Upper lobe of right lung (tissue), 1 donor: ENCODE data around the gene TMEM235. TPM values are rescaled to one million over a fixed set of nuclear protein-coding genes. Genes with fewer than 3 reads are reported as not detected.

ENCODE experiments used
- ATAC-seq: fragments of 200-7000 bp; cut with Tn5 transposase; one replicate; pipeline ENCODE4 v1.9.1; 2020; ENCODE audit warnings: mild to moderate bottlenecking, moderate library complexity
- DNase-seq: peaks from one replicate; pipeline ENCODE4 v3.0.0-alpha.2; 2020
- H3K27ac ChIP-seq: fragments of 200-600 bp; one replicate; pipeline ENCODE4 v1.8.0; 2022
- H3K27me3 ChIP-seq: fragments of 200-600 bp; one replicate; pipeline ENCODE4 v1.8.0; 2022; ENCODE audit warnings: mild to moderate bottlenecking
- H3K36me3 ChIP-seq: fragments of 200-600 bp; one replicate; pipeline ENCODE4 v1.8.0; 2022
- H3K4me1 ChIP-seq: fragments of 200-600 bp; one replicate; pipeline ENCODE4 v1.8.0; 2022
- H3K4me3 ChIP-seq: fragments of 200-600 bp; one replicate; pipeline ENCODE4 v1.8.0; 2022; ENCODE audit warnings: mild to moderate bottlenecking
- H3K9me3 ChIP-seq: fragments of 200-600 bp; one replicate; pipeline ENCODE4 v1.8.0; 2022
- intact Hi-C: fragments of 100-400 bp; cut with DNase I; formaldehyde crosslinking; loops from one replicate; pipeline ENCODE4 v1.11.0; 2022
- total RNA-seq: library from RNA; stranded (reverse); fragmentation: NEBNext Ultra II Directional; extraction: Animal tissue kit (Norgen Biotek cat#: 25700); gene quantifications from one replicate; pipeline ENCODE4 v1.2.1, GENCODE V29; 2021
- TF ChIP-seq, protein P1 (sequence below): fragments of 200-600 bp; IDR thresholded peaks from one replicate; pipeline ENCODE4 v1.8.0; 2022; ENCODE audit warnings: antibody characterized with exemption
- donor health status: DM: no; HTN: yes; CAD: no; lungs with severe emphysema.

The TMEM235 gene
- total RNA-seq, 1 donor from 2014 or later, result not detected

DNA sequence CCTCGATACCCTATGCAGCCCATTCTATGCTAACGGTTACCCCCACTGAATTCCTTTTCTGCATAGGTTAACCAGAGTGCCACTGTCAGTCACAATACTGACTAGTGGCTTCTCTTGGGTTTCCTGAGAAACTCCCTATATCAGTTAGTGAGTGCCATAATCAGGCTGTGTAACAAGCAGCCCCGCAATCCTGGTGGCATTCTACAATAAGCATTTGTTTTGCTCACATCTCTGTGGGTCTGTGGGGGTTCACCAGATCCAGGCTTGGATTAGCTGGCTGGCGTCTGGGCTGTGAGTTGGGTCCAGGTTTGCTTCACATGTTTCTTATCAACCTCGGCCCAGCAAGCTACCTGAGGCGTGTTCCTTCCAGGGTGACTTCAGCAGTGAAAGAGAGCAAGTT lies 42.4 kb downstream of the TMEM235 start:
- no peak overlapping the region for H3K4me3 ChIP-seq
- peaks cover 27% of the 10 kb centered on the region for H3K4me1 ChIP-seq
- no peaks in the 10 kb centered on the region for H3K36me3 ChIP-seq
- intact Hi-C loops, result no loop called here
- DNase-seq (no peak), ATAC-seq (no peak)
- H3K9me3 ChIP-seq, result no peaks in the 10 kb centered on the region
- H3K27ac ChIP-seq, result no peak overlapping the region
- TF ChIP-seq, protein P1, sequence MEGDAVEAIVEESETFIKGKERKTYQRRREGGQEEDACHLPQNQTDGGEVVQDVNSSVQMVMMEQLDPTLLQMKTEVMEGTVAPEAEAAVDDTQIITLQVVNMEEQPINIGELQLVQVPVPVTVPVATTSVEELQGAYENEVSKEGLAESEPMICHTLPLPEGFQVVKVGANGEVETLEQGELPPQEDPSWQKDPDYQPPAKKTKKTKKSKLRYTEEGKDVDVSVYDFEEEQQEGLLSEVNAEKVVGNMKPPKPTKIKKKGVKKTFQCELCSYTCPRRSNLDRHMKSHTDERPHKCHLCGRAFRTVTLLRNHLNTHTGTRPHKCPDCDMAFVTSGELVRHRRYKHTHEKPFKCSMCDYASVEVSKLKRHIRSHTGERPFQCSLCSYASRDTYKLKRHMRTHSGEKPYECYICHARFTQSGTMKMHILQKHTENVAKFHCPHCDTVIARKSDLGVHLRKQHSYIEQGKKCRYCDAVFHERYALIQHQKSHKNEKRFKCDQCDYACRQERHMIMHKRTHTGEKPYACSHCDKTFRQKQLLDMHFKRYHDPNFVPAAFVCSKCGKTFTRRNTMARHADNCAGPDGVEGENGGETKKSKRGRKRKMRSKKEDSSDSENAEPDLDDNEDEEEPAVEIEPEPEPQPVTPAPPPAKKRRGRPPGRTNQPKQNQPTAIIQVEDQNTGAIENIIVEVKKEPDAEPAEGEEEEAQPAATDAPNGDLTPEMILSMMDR, result no peak
- H3K27me3 ChIP-seq, result peaks cover 5% of the 10 kb centered on the region

DNA sequence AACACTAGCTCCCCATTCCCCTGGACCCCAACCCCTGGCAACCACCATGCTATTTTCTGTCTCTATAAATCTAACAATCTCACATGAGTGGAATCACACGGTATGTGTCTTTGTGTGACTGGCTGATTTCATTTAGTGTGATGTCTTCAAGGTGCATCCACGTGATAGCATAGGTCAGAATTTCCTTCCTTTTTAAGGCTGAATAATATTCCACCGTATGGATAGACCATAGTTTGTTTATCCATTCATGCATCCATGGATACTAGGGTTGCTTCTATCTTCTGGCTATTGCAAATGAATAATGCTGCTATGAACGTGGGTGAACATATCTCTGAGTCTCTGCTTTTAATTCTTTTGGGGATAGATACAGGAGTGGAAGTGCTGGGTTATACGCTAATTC lies 43.9 kb downstream of the TMEM235 start:
- ATAC-seq (no peak), DNase-seq (no peak)
- H3K9me3 ChIP-seq, result no peaks in the 10 kb centered on the region
- H3K27ac ChIP-seq, result no peak overlapping the region
- H3K36me3 ChIP-seq, result no peaks in the 10 kb centered on the region
- no peaks in the 10 kb centered on the region for H3K27me3 ChIP-seq
- peaks cover 12% of the 10 kb centered on the region for H3K4me1 ChIP-seq
- H3K4me3 ChIP-seq, result no peak overlapping the region
- intact Hi-C loops, result no loop called here
- TF ChIP-seq, protein P1, result no peak

DNA sequence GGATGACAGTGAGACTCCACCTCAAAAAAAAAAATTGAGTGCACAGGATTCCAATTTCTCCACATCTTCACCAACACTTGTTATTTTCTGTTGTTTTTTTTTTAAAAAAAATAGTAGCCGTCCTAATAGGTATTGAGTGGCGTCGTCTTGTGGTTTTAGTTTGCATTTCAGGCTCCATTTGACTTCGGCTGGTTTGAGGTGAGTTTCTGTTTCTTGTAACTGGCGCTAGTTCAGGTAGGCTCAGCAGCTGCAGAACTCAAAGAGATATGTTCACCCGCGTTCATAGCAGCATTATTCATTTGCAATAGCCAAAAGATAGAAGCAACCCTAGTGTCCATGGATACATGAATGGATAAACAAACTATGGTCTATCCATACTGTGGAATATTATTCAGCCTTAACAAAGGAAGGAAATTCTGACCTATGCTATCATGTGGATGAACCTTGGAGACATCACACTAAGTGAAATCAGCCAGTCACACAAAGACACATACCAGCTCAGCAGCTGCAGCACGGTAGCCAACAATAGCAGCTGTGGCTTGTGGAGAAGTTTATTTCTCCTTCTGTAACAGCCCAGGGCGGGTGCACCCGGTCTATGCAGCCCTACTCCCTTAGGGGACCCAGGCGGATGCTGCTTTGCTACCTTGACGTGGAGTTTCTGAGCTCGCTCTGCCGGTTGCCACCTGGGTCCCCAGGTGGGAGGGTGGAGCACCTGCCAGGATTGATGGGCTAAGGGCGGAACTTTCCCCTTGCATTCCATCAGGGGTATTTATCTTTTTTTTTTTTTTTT lies 44.9 kb downstream of the TMEM235 start:
- Histone ChIP-seq H3K36me3 (no peaks in the 10 kb centered on the region), H3K27ac (no peak overlapping the region), H3K4me1 (peaks cover 11% of the 10 kb centered on the region), H3K9me3 (no peaks in the 10 kb centered on the region), H3K27me3 (no peaks in the 10 kb centered on the region), H3K4me3 (no peak overlapping the region)
- TF ChIP-seq, protein P1, result no peak
- DNase-seq (no peak), ATAC-seq (no peak)
- intact Hi-C loops, result no loop called here

DNA sequence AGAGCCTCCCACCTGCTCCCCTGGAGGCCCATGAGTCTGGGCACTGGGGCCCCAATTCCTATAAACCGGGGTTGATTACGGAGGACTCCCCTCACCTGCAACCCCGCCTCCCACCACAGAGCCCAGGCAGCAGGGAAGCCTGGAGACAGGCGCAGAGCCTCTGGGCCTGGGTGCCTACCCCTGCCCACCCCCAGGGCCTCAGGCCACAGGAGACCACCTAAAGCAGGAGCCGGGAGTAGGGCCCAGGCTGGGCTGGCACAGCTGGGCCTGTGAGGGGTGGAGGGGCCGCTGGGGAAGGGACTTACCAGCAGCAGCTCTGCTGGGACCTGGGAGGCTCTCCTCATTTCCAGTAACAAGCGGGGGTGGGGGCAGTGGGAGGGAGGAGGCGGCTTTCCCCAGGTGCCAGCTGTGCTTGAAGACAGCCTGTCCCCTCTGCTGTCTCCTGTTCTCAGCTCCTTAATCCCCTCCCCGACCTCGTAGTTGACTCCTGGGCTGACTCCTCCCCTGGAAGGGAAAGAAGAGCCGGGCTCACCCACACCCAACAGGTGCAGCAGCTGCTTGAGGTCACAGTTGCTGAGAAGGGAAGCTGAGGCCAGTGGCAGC lies 46.8 kb downstream of the TMEM235 start:
- ATAC-seq, result peak; percentile 57
- no peak for DNase-seq
- H3K4me1 ChIP-seq, result no peaks in the 10 kb centered on the region
- intact Hi-C loops, result no loop called here
- H3K4me3 ChIP-seq, result no peak overlapping the region
- no peaks in the 10 kb centered on the region for H3K36me3 ChIP-seq
- TF ChIP-seq, protein P1, result no peak
- H3K27ac ChIP-seq, result no peak overlapping the region
- no peaks in the 10 kb centered on the region for H3K9me3 ChIP-seq
- no peaks in the 10 kb centered on the region for H3K27me3 ChIP-seq

DNA sequence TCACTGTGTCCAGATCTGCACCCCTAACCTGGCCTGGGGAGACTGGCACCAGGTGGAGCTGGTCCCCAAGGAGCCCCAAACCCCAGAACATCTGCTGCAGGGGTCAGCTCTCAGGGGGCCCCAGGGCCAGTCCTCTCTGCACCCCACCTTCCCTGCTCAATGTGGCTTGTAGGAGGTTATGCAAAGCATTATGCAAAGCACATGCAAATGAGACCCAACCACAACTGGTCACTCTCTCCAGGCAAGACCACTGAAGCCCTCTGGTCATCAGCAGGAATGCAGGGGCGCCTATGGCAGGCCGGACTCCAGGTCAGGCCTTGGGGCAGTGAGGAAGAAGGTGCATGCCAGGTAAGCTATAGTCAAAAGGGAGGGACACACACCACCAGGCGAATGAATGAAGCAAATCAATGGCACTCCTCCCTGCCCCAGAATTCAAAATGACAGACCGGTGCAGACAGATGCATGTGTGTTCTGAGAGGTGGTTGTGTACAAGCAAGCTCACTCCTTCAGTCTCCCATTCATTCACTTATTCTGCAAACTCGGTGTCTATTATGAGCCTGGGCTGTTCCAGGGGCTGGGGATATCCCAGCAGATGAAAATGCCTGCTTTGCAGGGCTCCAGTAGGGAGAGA lies 48.0 kb downstream of the TMEM235 start:
- no peak for ATAC-seq
- TF ChIP-seq, protein P1, result no peak

More for the DNA sequence above, 48.0 kb downstream of the TMEM235 start:
- no peak overlapping the region for H3K4me3 ChIP-seq
- H3K4me1 ChIP-seq, result peaks cover 4% of the 10 kb centered on the region
- no peak for DNase-seq
- intact Hi-C loops, result no loop called here
- no peaks in the 10 kb centered on the region for H3K27me3 ChIP-seq
- no peak overlapping the region for H3K27ac ChIP-seq
- no peaks in the 10 kb centered on the region for H3K9me3 ChIP-seq
- no peaks in the 10 kb centered on the region for H3K36me3 ChIP-seq
